HFFc6 (cell line): ENCODE data around the gene PHOX2B. TPM values are rescaled to one million over a fixed set of nuclear protein-coding genes. Genes with fewer than 3 reads are reported as not detected.

ENCODE experiments used
- DNase-seq: peaks from one replicate; pipeline ENCODE4 v3.0.0-alpha.2; 2018
- H3K27ac Mint-ChIP-seq: 2 replicates; pipeline ENCODE4 v1.8.0; 2020; ENCODE audit warnings: mild to moderate bottlenecking, mixed read lengths
- H3K27me3 Mint-ChIP-seq: 2 replicates; pipeline ENCODE4 v1.8.0; 2021; ENCODE audit warnings: mild to moderate bottlenecking, moderate library complexity, mixed read lengths; ENCODE audit not compliant: insufficient read depth
- H3K36me3 Mint-ChIP-seq: 2 replicates; pipeline ENCODE4 v1.8.0; 2021; ENCODE audit warnings: low read depth, mixed read lengths
- H3K4me1 Mint-ChIP-seq: 2 replicates; pipeline ENCODE4 v1.8.0; 2020; ENCODE audit warnings: low read depth, mixed read lengths
- H3K4me3 Mint-ChIP-seq: 2 replicates; pipeline ENCODE4 v1.8.0; 2020; ENCODE audit warnings: mild to moderate bottlenecking, moderate library complexity, mixed read lengths
- H3K9me3 Mint-ChIP-seq: 2 replicates; pipeline ENCODE4 v1.8.0; 2020; ENCODE audit warnings: mild to moderate bottlenecking, mixed read lengths
- CTCF ChIP-seq: fragments of 200-600 bp; sonication (generic); IDR thresholded peaks from 2 replicates; pipeline ENCODE4 v1.5.0; 2021; ENCODE audit warnings: antibody characterized with exemption, mild to moderate bottlenecking
- total RNA-seq, 6 experiments: library from RNA; stranded (reverse); fragmentation: NEBNext Ultra II Directional; extraction: Animal tissue kit (Norgen Biotek cat#: 25700); gene quantifications; 2 replicates in 1 of 6; 3 replicates in 5 of 6; pipeline ENCODE4 v1.2.3, GENCODE V29; 2021

Gene PHOX2B
- total RNA-seq, 6 experiments from 2014 or later: not detected

GRCh38 chr4:41709844-41710481, 38.6 kb downstream of the PHOX2B start:
- DNase-seq: peak; percentile 64
- peak overlapping the region; percentile 57; the same call in 1 of the 2 replicates for H3K27ac Mint-ChIP-seq
- peaks cover 5% of the 10 kb centered on the region; the same call in 1 of the 2 replicates for H3K27me3 Mint-ChIP-seq
- peaks cover 47% of the 10 kb centered on the region for H3K4me1 Mint-ChIP-seq
- no peak for TF ChIP-seq CTCF
- H3K4me3 Mint-ChIP-seq: no peak overlapping the region; the same call in 1 of the 2 replicates
- H3K36me3 Mint-ChIP-seq: no peaks in the 10 kb centered on the region
- no peaks in the 10 kb centered on the region for H3K9me3 Mint-ChIP-seq

GRCh38 chr4:41703785-41704184, 44.7 kb downstream of the PHOX2B start:
- TF ChIP-seq CTCF: no peak
- Mint-ChIP-seq H3K4me3 (no peak overlapping the region), H3K27ac (no peak overlapping the region), H3K9me3 (no peaks in the 10 kb centered on the region), H3K27me3 (peaks cover 21% of the 10 kb centered on the region), H3K36me3 (no peaks in the 10 kb centered on the region), H3K4me1 (peaks cover 6% of the 10 kb centered on the region; the same call in 1 of the 2 replicates)
- no peak for DNase-seq

GRCh38 chr4:41702770-41703169, 45.8 kb downstream of the PHOX2B start:
- no peak overlapping the region for H3K27ac Mint-ChIP-seq
- H3K27me3 Mint-ChIP-seq: peaks cover 21% of the 10 kb centered on the region
- H3K9me3 Mint-ChIP-seq: no peaks in the 10 kb centered on the region
- H3K4me3 Mint-ChIP-seq: no peak overlapping the region
- H3K4me1 Mint-ChIP-seq: no peaks in the 10 kb centered on the region; the same call in 1 of the 2 replicates
- DNase-seq: no peak
- no peaks in the 10 kb centered on the region; the same call in 1 of the 2 replicates for H3K36me3 Mint-ChIP-seq
- TF ChIP-seq CTCF: no peak

- Mint-ChIP-seq H3K4me1 (no peaks in the 10 kb centered on the region; the same call in 1 of the 2 replicates), H3K27me3 (peaks cover 21% of the 10 kb centered on the region), H3K9me3 (no peaks in the 10 kb centered on the region), H3K4me3 (no peak overlapping the region), H3K27ac (no peak overlapping the region), H3K36me3 (no peaks in the 10 kb centered on the region; the same call in 1 of the 2 replicates)
- DNase-seq: no peak
- TF ChIP-seq CTCF: no peak
These were observed 46.5 kb downstream of the PHOX2B start for GRCh38 chr4:41701983-41702382.

GRCh38 chr4:41696763-41697162, 51.8 kb downstream of the PHOX2B start:
- Mint-ChIP-seq H3K27ac (no peak overlapping the region), H3K9me3 (no peaks in the 10 kb centered on the region), H3K4me1 (peaks cover 10% of the 10 kb centered on the region), H3K36me3 (peaks cover 5% of the 10 kb centered on the region; the same call in 1 of the 2 replicates), H3K27me3 (peaks cover 5% of the 10 kb centered on the region), H3K4me3 (no peak overlapping the region)
- no peak for TF ChIP-seq CTCF
- DNase-seq: no peak
